Peyer's patch (tissue), 4 donors: Measurements from ENCODE around the gene RPGR. TPM values are rescaled to one million over a fixed set of nuclear protein-coding genes. Genes with fewer than 3 reads are reported as not detected.

Experiments
- DNase-seq, 3 donors: peaks; one replicate each; pipeline ENCODE4 v3.0.0-alpha.2; 2017 to 2019
- H3K27ac ChIP-seq, 4 donors: fragments of 200-600 bp; sonication (generic); one replicate each; pipeline ENCODE4 v1.5.1; 2016 to 2019
- H3K27me3 ChIP-seq, 2 donors: fragments of 200-600 bp; sonication (generic); one replicate each; pipeline ENCODE4 v1.5.1; 2019
- H3K36me3 ChIP-seq, 3 donors: fragments of 200-600 bp; sonication (generic); one replicate each; pipeline ENCODE4 v1.5.1; 2016 to 2019
- H3K4me1 ChIP-seq, 4 donors: fragments of 200-600 bp; sonication (generic); one replicate each; pipeline ENCODE4 v1.5.1; 2016 to 2019
- H3K4me3 ChIP-seq, 4 donors: fragments of 200-600 bp; sonication (generic); 1 replicate in 3 of 4; 2 replicates in 1 of 4; pipeline ENCODE4 v1.5.1; 2016 to 2019; ENCODE audit warnings: mild to moderate bottlenecking in 1 of 4
- H3K9me3 ChIP-seq, 4 donors: fragments of 200-600 bp; sonication (generic); one replicate each; pipeline ENCODE4 v1.5.1; 2016 to 2019; ENCODE audit warnings: mild to moderate bottlenecking in 1 of 4
- POLR2A ChIP-seq, 2 donors: fragments of 450-650 bp; IDR thresholded peaks; one replicate each; pipeline ENCODE4 v1.5.1; 2017; ENCODE audit warnings: antibody characterized with exemption in 2 of 2, mild to moderate bottlenecking in 2 of 2, moderate library complexity in 2 of 2
- total RNA-seq, 4 donors: library from RNA; depleted of rRNA; stranded (reverse); fragments of >200 nt; gene quantifications; one replicate each; pipeline ENCODE4 v1.1.0, GENCODE V29; 2016
- TF ChIP-seq, protein P1 (sequence below), 6 experiments: fragments of 450-650 bp in 4 of 6; fragments of 200-600 bp in 2 of 6; sonication (generic) in 1 of 6; IDR thresholded peaks; one replicate each; pipeline ENCODE4 v1.5.1; 2017 to 2019; ENCODE audit warnings: antibody characterized with exemption in 6 of 6, mild to moderate bottlenecking in 3 of 6, moderate library complexity in 1 of 6

RPGR gene
- total RNA-seq, 4 donors from 2014 or later: 5.4 to 72.6 (median 22.3) TPM

- H3K9me3 ChIP-seq: no peaks in the 10 kb centered on the region
- DNase-seq: no peak
- no peak for TF ChIP-seq POLR2A (IDR thresholded peaks at IDR 0.05)
- TF ChIP-seq, protein P1, sequence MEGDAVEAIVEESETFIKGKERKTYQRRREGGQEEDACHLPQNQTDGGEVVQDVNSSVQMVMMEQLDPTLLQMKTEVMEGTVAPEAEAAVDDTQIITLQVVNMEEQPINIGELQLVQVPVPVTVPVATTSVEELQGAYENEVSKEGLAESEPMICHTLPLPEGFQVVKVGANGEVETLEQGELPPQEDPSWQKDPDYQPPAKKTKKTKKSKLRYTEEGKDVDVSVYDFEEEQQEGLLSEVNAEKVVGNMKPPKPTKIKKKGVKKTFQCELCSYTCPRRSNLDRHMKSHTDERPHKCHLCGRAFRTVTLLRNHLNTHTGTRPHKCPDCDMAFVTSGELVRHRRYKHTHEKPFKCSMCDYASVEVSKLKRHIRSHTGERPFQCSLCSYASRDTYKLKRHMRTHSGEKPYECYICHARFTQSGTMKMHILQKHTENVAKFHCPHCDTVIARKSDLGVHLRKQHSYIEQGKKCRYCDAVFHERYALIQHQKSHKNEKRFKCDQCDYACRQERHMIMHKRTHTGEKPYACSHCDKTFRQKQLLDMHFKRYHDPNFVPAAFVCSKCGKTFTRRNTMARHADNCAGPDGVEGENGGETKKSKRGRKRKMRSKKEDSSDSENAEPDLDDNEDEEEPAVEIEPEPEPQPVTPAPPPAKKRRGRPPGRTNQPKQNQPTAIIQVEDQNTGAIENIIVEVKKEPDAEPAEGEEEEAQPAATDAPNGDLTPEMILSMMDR (IDR thresholded peaks at IDR 0.05): no peak
- H3K27me3 ChIP-seq: no peaks in the 10 kb centered on the region
- H3K4me1 ChIP-seq: no peaks in the 10 kb centered on the region
- H3K4me3 ChIP-seq: no peak overlapping the region
- H3K27ac ChIP-seq: no peak overlapping the region
- no peaks in the 10 kb centered on the region for H3K36me3 ChIP-seq
Observed at GRCh38 chrX:38276089-38276488, 51.2 kb downstream of the RPGR start.

DNA sequence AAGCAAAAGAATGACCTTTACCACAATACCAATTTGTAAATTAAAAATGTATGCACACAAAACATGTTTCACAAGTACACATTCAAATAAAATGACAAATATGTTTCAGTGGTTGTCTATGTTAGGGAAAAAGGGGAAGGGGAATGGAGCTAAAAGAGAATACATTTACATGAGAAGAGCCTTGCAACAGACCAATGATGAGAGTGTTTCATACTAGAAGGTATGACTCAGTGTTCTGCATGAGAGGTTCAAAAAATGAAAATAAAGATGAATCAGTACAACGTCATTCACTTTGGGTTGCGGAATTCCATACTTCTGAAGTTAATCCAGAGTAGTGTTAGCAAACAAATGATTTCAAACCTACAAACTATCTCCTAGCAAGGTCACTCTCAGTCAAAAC lies 51.7 kb downstream of the RPGR start:
- no peak overlapping the region for H3K4me3 ChIP-seq
- H3K36me3 ChIP-seq: no peaks in the 10 kb centered on the region
- DNase-seq: no peak
- no peaks in the 10 kb centered on the region for H3K27me3 ChIP-seq
- H3K9me3 ChIP-seq: no peaks in the 10 kb centered on the region
- no peak overlapping the region for H3K27ac ChIP-seq
- H3K4me1 ChIP-seq: no peaks in the 10 kb centered on the region
- TF ChIP-seq, protein P1 (IDR thresholded peaks at IDR 0.05): no peak
- no peak for TF ChIP-seq POLR2A (IDR thresholded peaks at IDR 0.05)

- Histone ChIP-seq H3K27me3 (no peaks in the 10 kb centered on the region), H3K9me3 (no peaks in the 10 kb centered on the region), H3K4me3 (no peak overlapping the region), H3K36me3 (no peaks in the 10 kb centered on the region), H3K27ac (no peak overlapping the region), H3K4me1 (no peaks in the 10 kb centered on the region)
- TF ChIP-seq, protein P1 (IDR thresholded peaks at IDR 0.05): no peak
- TF ChIP-seq POLR2A (IDR thresholded peaks at IDR 0.05): no peak
- no peak for DNase-seq
Observed at GRCh38 chrX:38273453-38273852, 53.9 kb downstream of the RPGR start.

- TF ChIP-seq, protein P1 (IDR thresholded peaks at IDR 0.05): no peak
- TF ChIP-seq POLR2A (IDR thresholded peaks at IDR 0.05): no peak
- Histone ChIP-seq H3K4me3 (no peak overlapping the region), H3K27me3 (no peaks in the 10 kb centered on the region), H3K36me3 (no peaks in the 10 kb centered on the region), H3K4me1 (no peaks in the 10 kb centered on the region), H3K27ac (no peak overlapping the region), H3K9me3 (no peaks in the 10 kb centered on the region)
- DNase-seq: no peak
Observed at GRCh38 chrX:38271154-38271716, 56.1 kb downstream of the RPGR start.

DNA sequence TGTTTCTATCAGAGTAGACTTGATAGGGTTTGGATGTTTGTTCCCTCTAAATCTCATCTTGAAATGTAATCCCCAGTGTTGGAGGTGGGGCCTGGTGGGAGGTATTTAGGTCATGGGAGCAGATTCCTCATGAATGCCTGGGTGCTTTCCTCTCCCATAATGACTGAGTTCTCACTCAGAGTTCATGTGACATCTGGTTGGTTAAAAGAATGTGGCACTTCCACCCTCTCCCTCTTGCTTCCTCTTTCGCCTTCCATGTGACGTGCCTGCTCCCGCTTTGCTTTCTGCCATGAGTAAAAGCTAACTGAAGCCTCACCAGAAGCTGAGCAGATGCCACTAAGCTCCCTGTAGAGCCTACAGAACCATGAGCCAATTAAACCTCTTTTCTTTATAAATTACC lies 59.3 kb downstream of the RPGR start:
- TF ChIP-seq POLR2A (IDR thresholded peaks at IDR 0.05): no peak
- TF ChIP-seq, protein P1 (IDR thresholded peaks at IDR 0.05): no peak

More for the DNA sequence above, 59.3 kb downstream of the RPGR start:
- Histone ChIP-seq H3K9me3 (no peaks in the 10 kb centered on the region), H3K27me3 (no peaks in the 10 kb centered on the region), H3K36me3 (no peaks in the 10 kb centered on the region), H3K4me3 (no peak overlapping the region), H3K4me1 (no peaks in the 10 kb centered on the region), H3K27ac (no peak overlapping the region)
- DNase-seq: no peak
